Hepatocyte (in vitro differentiated cells): ENCODE data around the gene CDK13. TPM values are rescaled to one million over a fixed set of nuclear protein-coding genes. Genes with fewer than 3 reads are reported as not detected.

ENCODE experiments used
- DNase-seq: peaks from one replicate; pipeline ENCODE4 v3.0.0-alpha.2; 2016; ENCODE audit warnings: low spot score
- H2AFZ ChIP-seq: fragments of 200-600 bp; sonication (generic); 2 replicates; pipeline ENCODE4 v1.6.0; 2016; ENCODE audit warnings: antibody characterized with exemption, mild to moderate bottlenecking
- H3K27ac ChIP-seq: fragments of 200-600 bp; sonication (generic); 2 replicates; pipeline ENCODE4 v1.5.1; 2016; ENCODE audit warnings: mild to moderate bottlenecking
- H3K27me3 ChIP-seq: fragments of 200-600 bp; sonication (generic); 2 replicates; pipeline ENCODE4 v1.6.1; 2016
- H3K36me3 ChIP-seq: fragments of 200-600 bp; sonication (generic); replicated peaks from 2 replicates; pipeline ENCODE4 v1.5.1; 2016; ENCODE audit warnings: low read depth; ENCODE audit not compliant: insufficient read depth
- H3K4me1 ChIP-seq: fragments of 200-600 bp; sonication (generic); 2 replicates; pipeline ENCODE4 v1.5.1; 2016; ENCODE audit warnings: mild to moderate bottlenecking, moderate library complexity; ENCODE audit not compliant: insufficient read depth
- H3K4me2 ChIP-seq: fragments of 200-600 bp; sonication (generic); 2 replicates; pipeline ENCODE4 v1.6.0; 2016
- H3K4me3 ChIP-seq: fragments of 200-600 bp; sonication (generic); 2 replicates; pipeline ENCODE4 v1.5.1; 2016; ENCODE audit warnings: mild to moderate bottlenecking
- H3K79me2 ChIP-seq: fragments of 200-600 bp; sonication (generic); 2 replicates; pipeline ENCODE4 v1.6.0; 2017; ENCODE audit warnings: mild to moderate bottlenecking
- H3K9me2 ChIP-seq: fragments of 200-600 bp; sonication (generic); replicated peaks from 2 replicates; pipeline ENCODE4 v1.6.0; 2017; ENCODE audit warnings: mild to moderate bottlenecking; ENCODE audit not compliant: insufficient read depth
- H3K9me3 ChIP-seq: fragments of 200-600 bp; sonication (generic); 2 replicates; pipeline ENCODE4 v1.5.1; 2016; ENCODE audit warnings: low read depth, mild to moderate bottlenecking
- H4K20me1 ChIP-seq: fragments of 200-600 bp; sonication (generic); 2 replicates; pipeline ENCODE4 v1.6.0; 2016; ENCODE audit warnings: mild to moderate bottlenecking; ENCODE audit not compliant: insufficient read depth, poor library complexity, severe bottlenecking
- EZH2 ChIP-seq: fragments of 200-600 bp; sonication (generic); IDR thresholded peaks from 2 replicates; pipeline ENCODE4 v1.6.1; 2016; ENCODE audit warnings: antibody characterized with exemption, mild to moderate bottlenecking, borderline replicate concordance
- EZH2phosphoT487 ChIP-seq: fragments of 200-600 bp; sonication (generic); IDR thresholded peaks from one replicate; pipeline ENCODE4 v1.6.1; 2018; ENCODE audit warnings: antibody characterized with exemption, mild to moderate bottlenecking, low read depth, moderate library complexity; ENCODE audit not compliant: unreplicated experiment, severe bottlenecking
- WGBS: methylation state at CpG from one replicate; pipeline ENCODE4 v1.1.6; 2016; ENCODE audit warnings: low lambda C conversion rate; ENCODE audit errors: missing lambda C conversion rate; 5-methylcytosine and 5-hydroxymethylcytosine counted together
- polyA plus RNA-seq: library from polyadenylated mRNA; unstranded; fragments of >200 nt; fragmentation: Nextera tagmentation; extraction: Ambion mirVana; gene quantifications from 2 replicates; pipeline ENCODE4 v1.2.1, GENCODE V29; 2016
- total RNA-seq: library from RNA; depleted of rRNA; stranded (reverse); fragments of >200 nt; gene quantifications from 2 replicates; pipeline ENCODE4 v1.2.3, GENCODE V29; 2014
- TF ChIP-seq, protein P1 (sequence below): fragments of 200-600 bp; sonication (generic); IDR thresholded peaks from 2 replicates; pipeline ENCODE4 v1.5.1; 2016; ENCODE audit warnings: antibody characterized with exemption, mild to moderate bottlenecking; ENCODE audit not compliant: poor library complexity

Gene CDK13
- total and polyA plus RNA-seq, 2 experiments from 2014 or later = 36.1 to 76.0 TPM

DNA sequence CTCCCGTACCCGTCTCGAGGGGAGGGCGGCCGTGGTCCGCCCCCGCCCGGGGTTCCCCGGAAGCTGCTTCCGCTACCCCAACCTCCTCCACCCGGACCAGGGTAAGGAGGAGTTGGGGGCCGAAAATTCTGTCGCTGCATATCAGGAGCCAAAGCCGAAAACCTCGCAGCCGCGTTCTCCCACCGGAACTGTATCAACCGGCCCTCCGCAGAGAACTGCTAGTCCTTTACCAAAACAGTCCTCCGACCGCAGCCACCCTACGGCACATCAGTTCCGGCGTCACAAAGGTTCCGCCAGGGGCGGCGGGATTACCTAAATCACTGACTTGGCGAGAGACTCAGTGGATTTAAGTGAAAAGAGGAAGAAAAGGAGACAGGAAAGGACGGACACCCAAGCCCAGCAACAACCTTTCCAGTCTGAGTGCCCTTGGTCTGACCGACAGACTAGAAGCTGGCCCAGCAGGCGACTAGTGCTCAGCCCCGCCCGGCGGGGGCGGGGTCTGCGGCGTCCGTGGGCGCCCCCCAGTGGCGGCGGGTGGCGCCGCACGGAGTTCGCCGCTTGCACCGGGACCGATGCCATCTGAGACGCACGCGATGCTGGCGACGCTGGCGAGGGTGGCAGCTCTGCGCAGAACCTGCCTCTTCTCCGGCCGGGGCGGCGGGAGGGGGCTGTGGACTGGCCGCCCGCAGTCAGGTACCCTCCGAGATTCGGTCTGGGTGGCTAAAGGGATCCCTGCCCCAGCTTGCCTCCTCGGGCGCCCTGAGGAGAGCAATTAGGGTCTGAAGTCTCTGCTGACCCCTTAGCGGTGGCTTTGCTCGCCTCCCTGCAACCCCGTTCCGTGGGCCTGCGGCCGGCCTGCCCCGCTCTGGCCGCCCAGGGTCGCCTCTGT is 184.6 kb downstream of the CDK13 start, which contains the start of the genes MPLKIP and SUGCT:
TSS of gene MPLKIP (minus strand) at position 195 of the 889 bp plus-strand sequence. CDS start at position 140, 55 bp downstream.
TSS of gene SUGCT (plus strand) at position 578 of the 889 bp plus-strand sequence.
- H3K4me1 ChIP-seq = peaks cover 6% of the 10 kb centered on the region
- WGBS = 2% methylated on average over 66 of the region's 75 CpGs
- H3K4me2 ChIP-seq = peak within 1 kb of the TSS; percentile 97
- TF ChIP-seq, protein P1, sequence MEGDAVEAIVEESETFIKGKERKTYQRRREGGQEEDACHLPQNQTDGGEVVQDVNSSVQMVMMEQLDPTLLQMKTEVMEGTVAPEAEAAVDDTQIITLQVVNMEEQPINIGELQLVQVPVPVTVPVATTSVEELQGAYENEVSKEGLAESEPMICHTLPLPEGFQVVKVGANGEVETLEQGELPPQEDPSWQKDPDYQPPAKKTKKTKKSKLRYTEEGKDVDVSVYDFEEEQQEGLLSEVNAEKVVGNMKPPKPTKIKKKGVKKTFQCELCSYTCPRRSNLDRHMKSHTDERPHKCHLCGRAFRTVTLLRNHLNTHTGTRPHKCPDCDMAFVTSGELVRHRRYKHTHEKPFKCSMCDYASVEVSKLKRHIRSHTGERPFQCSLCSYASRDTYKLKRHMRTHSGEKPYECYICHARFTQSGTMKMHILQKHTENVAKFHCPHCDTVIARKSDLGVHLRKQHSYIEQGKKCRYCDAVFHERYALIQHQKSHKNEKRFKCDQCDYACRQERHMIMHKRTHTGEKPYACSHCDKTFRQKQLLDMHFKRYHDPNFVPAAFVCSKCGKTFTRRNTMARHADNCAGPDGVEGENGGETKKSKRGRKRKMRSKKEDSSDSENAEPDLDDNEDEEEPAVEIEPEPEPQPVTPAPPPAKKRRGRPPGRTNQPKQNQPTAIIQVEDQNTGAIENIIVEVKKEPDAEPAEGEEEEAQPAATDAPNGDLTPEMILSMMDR = peak; percentile 93
- TF ChIP-seq EZH2phosphoT487 (no peak), EZH2 (no peak)
- peak within 1 kb of the TSS; percentile 93 for H2AFZ ChIP-seq
- H3K27ac ChIP-seq = peak within 1 kb of the TSS; percentile 97
- no peaks in the 10 kb centered on the region for H3K9me2 ChIP-seq
- peak; percentile 93 for DNase-seq
- no peaks in the 10 kb centered on the region for H3K36me3 ChIP-seq
- H3K9me3 ChIP-seq = no peaks in the 10 kb centered on the region
- peaks cover 14% of the 10 kb centered on the region for H4K20me1 ChIP-seq
- H3K79me2 ChIP-seq = peaks cover 47% of the 10 kb centered on the region
- H3K4me3 ChIP-seq = peak within 1 kb of the TSS; percentile 95
- H3K27me3 ChIP-seq = no peaks in the 10 kb centered on the region

DNA sequence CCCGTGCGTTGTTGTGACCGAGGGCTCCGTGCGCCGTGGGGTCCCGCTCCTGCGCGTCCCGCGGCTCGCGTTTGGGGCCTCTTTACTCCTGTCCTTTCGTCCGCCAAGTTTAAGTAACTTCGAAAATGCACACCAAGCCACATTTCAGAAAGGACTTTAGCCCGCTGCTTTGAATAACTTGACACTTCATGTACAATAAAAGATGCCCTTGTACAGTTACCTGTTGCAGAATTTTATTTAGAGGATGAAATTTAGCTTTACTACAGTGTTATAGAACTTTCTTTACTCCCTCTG is 185.2 kb downstream of the CDK13 start:
- Histone ChIP-seq H3K79me2 (peaks cover 41% of the 10 kb centered on the region), H3K4me1 (peaks cover 6% of the 10 kb centered on the region), H3K36me3 (no peaks in the 10 kb centered on the region), H3K27me3 (no peaks in the 10 kb centered on the region), H3K27ac (peak overlapping the region; percentile 97), H3K4me2 (peak overlapping the region; percentile 97), H4K20me1 (peaks cover 14% of the 10 kb centered on the region), H3K9me2 (no peaks in the 10 kb centered on the region), H3K4me3 (peak overlapping the region; percentile 95), H2AFZ (peak overlapping the region; percentile 93), H3K9me3 (no peaks in the 10 kb centered on the region)
- TF ChIP-seq EZH2 (no peak), EZH2phosphoT487 (no peak)
- TF ChIP-seq, protein P1 = no peak
- WGBS = 5% methylated on average over 17 of the region's 17 CpGs
- peak; percentile 41 for DNase-seq

DNA sequence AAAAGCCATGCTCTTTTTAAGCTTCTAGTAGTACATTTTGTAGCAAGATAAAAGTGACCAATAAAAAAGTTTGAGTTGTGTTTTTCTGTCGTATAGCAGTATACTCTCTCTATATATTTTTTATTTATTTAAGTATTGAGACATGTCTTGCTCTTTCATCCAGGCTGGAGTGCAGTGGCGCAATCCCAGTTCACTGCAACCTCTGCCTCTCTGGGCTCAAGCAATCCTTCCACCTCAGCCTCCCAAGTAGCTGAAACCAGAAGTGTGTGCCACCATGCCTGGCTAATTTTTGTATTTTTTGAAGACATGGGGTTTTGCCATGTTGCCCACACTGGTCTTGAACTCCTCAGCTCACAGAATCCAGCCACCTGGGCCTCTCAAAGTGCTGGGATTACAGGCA is 187.5 kb downstream of the CDK13 start:
- no peak overlapping the region for H2AFZ ChIP-seq
- 92% methylated on average over 2 of the region's 2 CpGs for WGBS
- peaks cover 18% of the 10 kb centered on the region for H3K79me2 ChIP-seq
- no peaks in the 10 kb centered on the region for H3K9me2 ChIP-seq
- H3K9me3 ChIP-seq = no peaks in the 10 kb centered on the region
- no peak for DNase-seq
- H3K4me1 ChIP-seq = peaks cover 6% of the 10 kb centered on the region
- H4K20me1 ChIP-seq = peaks cover 3% of the 10 kb centered on the region
- no peaks in the 10 kb centered on the region for H3K27me3 ChIP-seq
- TF ChIP-seq, protein P1 = no peak
- TF ChIP-seq EZH2phosphoT487 (no peak), EZH2 (no peak)
- no peak overlapping the region for H3K4me3 ChIP-seq
- H3K4me2 ChIP-seq = no peak overlapping the region
- H3K36me3 ChIP-seq = no peaks in the 10 kb centered on the region
- H3K27ac ChIP-seq = no peak overlapping the region
